IMR-90 (cell line): Measurements from ENCODE around the gene PNKD. TPM values are rescaled to one million over a fixed set of nuclear protein-coding genes. Genes with fewer than 3 reads are reported as not detected.

Experiments used
- ATAC-seq: fragments of 200-7000 bp; cut with Tn5 transposase; 2 replicates; pipeline ENCODE4 v1.9.1; 2020; ENCODE audit warnings: low read depth, mild to moderate bottlenecking, moderate library complexity
- BruUV-seq: library from RNA; stranded (reverse); fragments of 400-500 nt; replicated peaks from 2 replicates; lab custom pipeline; 2021; lab: Mats Ljungman, UMichigan
- CTCF ChIA-PET: fragments of 300-600 bp; formaldehyde crosslinking; extraction: SDS; loops from one replicate; lab custom pipeline; 2021; ENCODE audit warnings: antibody characterized with exemption; lab: Yijun Ruan, JAX
- POLR2A ChIA-PET: fragments of 300-600 bp; sonication (Branson Sonifier 250); formaldehyde crosslinking; loops from one replicate; lab custom pipeline; 2022; ENCODE audit warnings: antibody characterized with exemption; ENCODE audit not compliant: unreplicated experiment; lab: Charles Lee
- DNase-seq: peaks from one replicate; pipeline ENCODE4 v3.0.0; 2013
- H2AFZ ChIP-seq: replicated peaks from 2 replicates; pipeline ENCODE3; 2013; ENCODE audit warnings: low read length, mild to moderate bottlenecking; ENCODE audit not compliant: poor library complexity
- H2AK5ac ChIP-seq: 2 replicates; pipeline ENCODE4 v1.6.1; 2013; ENCODE audit warnings: low read depth, low read length, inconsistent platforms
- H2AK9ac ChIP-seq: replicated peaks from 2 replicates; pipeline ENCODE3; 2013; ENCODE audit warnings: mild to moderate bottlenecking, low read depth, low read length, moderate library complexity; ENCODE audit not compliant: poor library complexity
- H2BK120ac ChIP-seq: 2 replicates; pipeline ENCODE4 v1.6.1; 2013; ENCODE audit warnings: low read depth, low read length, inconsistent platforms
- H2BK15ac ChIP-seq: 3 replicates; pipeline ENCODE4 v1.6.1; 2013; ENCODE audit warnings: low read depth, low read length, inconsistent platforms
- H2BK20ac ChIP-seq: 2 replicates; pipeline ENCODE4 v1.6.1; 2013; ENCODE audit warnings: low read depth, mild to moderate bottlenecking, inconsistent platforms, low read length, moderate library complexity
- H2BK5ac ChIP-seq: 2 replicates; pipeline ENCODE4 v1.6.1; 2013; ENCODE audit warnings: mild to moderate bottlenecking, low read depth, low read length, inconsistent platforms; ENCODE audit not compliant: poor library complexity, severe bottlenecking
- H3K14ac ChIP-seq: replicated peaks from 2 replicates; pipeline ENCODE4 v1.6.1; 2013; ENCODE audit warnings: low read depth, low read length, inconsistent platforms
- H3K18ac ChIP-seq: 2 replicates; pipeline ENCODE4 v1.6.1; 2013; ENCODE audit warnings: low read depth, low read length, control low read depth
- H3K23ac ChIP-seq: 2 replicates; pipeline ENCODE4 v1.6.1; 2013; ENCODE audit warnings: low read depth, low read length, inconsistent platforms
- H3K27ac ChIP-seq: 2 replicates; pipeline ENCODE4 v1.5.1; 2013; ENCODE audit warnings: mild to moderate bottlenecking, control low read depth, low read length; ENCODE audit not compliant: insufficient read depth
- H3K27me3 ChIP-seq: 2 replicates; pipeline ENCODE4 v1.6.1; 2013; ENCODE audit warnings: low read length; ENCODE audit not compliant: control insufficient read depth, insufficient read depth
- H3K36me3 ChIP-seq: 2 replicates; pipeline ENCODE4 v1.6.1; 2013; ENCODE audit warnings: low read length, mixed read lengths; ENCODE audit not compliant: control insufficient read depth, insufficient read depth
- H3K4ac ChIP-seq: 2 replicates; pipeline ENCODE4 v1.6.1; 2013; ENCODE audit warnings: low read depth, low read length, inconsistent platforms
- H3K4me1 ChIP-seq: 2 replicates; pipeline ENCODE4 v1.6.1; 2013; ENCODE audit warnings: low read length, mixed read lengths; ENCODE audit not compliant: control insufficient read depth, insufficient read depth
- H3K4me2 ChIP-seq: 2 replicates; pipeline ENCODE4 v1.6.1; 2013; ENCODE audit warnings: low read depth, mild to moderate bottlenecking, control low read depth, low read length, moderate library complexity
- H3K4me3 ChIP-seq: 2 replicates; pipeline ENCODE4 v1.5.1; 2013; ENCODE audit warnings: low read depth, mild to moderate bottlenecking, control low read depth, low read length, moderate library complexity; ENCODE audit not compliant: insufficient read depth
- H3K56ac ChIP-seq: 2 replicates; pipeline ENCODE4 v1.6.1; 2013; ENCODE audit warnings: low read length, inconsistent platforms; ENCODE audit not compliant: insufficient read depth; ENCODE audit errors: extremely low read depth
- H3K79me1 ChIP-seq, 2 experiments: 2 replicates each; pipeline ENCODE4 v1.6.1; 2013; ENCODE audit warnings: low read length in 2 of 2, inconsistent platforms in 1 of 2, low read depth in 1 of 2
- H3K9ac ChIP-seq: 2 replicates; pipeline ENCODE4 v1.6.1; 2013; ENCODE audit warnings: low read depth, low read length, control low read depth
- H3K9me1 ChIP-seq: 2 replicates; pipeline ENCODE4 v1.6.1; 2013; ENCODE audit warnings: low read length, inconsistent platforms; ENCODE audit not compliant: insufficient read depth
- H3K9me3 ChIP-seq: 2 replicates; pipeline ENCODE4 v1.6.1; 2013; ENCODE audit warnings: low read length; ENCODE audit not compliant: control insufficient read depth, insufficient read depth
- H4K20me1 ChIP-seq: 2 replicates; pipeline ENCODE4 v1.6.1; 2013; ENCODE audit warnings: low read length, inconsistent platforms; ENCODE audit not compliant: insufficient read depth
- H4K5ac ChIP-seq: 2 replicates; pipeline ENCODE4 v1.6.1; 2013; ENCODE audit warnings: mild to moderate bottlenecking, low read depth, low read length, control low read depth
- H4K8ac ChIP-seq, 2 experiments: 2 replicates each; pipeline ENCODE4 v1.6.1; 2013; ENCODE audit warnings: low read depth in 2 of 2, low read length in 2 of 2, control low read depth in 1 of 2, inconsistent platforms in 1 of 2
- H4K91ac ChIP-seq: 2 replicates; pipeline ENCODE4 v1.6.1; 2013; ENCODE audit warnings: low read depth, low read length, inconsistent platforms; ENCODE audit not compliant: insufficient read depth
- BHLHE40 ChIP-seq: fragments of 150-350 bp; IDR thresholded peaks from 2 replicates; pipeline ENCODE4 v1.6.1; 2016; ENCODE audit warnings: mild to moderate bottlenecking, low read depth, low read length
- CEBPB ChIP-seq: IDR thresholded peaks from 2 replicates; pipeline ENCODE4 v1.6.1; 2012; ENCODE audit warnings: low read depth, low read length, improper control_type of control experiment
- CHD1 ChIP-seq: IDR thresholded peaks from 2 replicates; pipeline ENCODE4 v1.6.1; 2012; ENCODE audit warnings: low read depth, low read length, improper control_type of control experiment
- CTCF ChIP-seq: conservative IDR thresholded peaks from 2 replicates; pipeline ENCODE4 v1.5.1; 2012; ENCODE audit warnings: mild to moderate bottlenecking, low read depth, low read length, improper control_type of control experiment
- ELK1 ChIP-seq: fragments of 150-350 bp; IDR thresholded peaks from 2 replicates; pipeline ENCODE4 v1.6.1; 2016; ENCODE audit warnings: low read depth, mild to moderate bottlenecking, low read length, moderate library complexity, borderline replicate concordance
- FOS ChIP-seq: fragments of 150-350 bp; IDR thresholded peaks from 2 replicates; pipeline ENCODE4 v1.6.1; 2016; ENCODE audit warnings: low read depth, low read length
- MAFK ChIP-seq: IDR thresholded peaks from 2 replicates; pipeline ENCODE4 v1.6.1; 2012; ENCODE audit warnings: low read depth, low read length, improper control_type of control experiment
- MAZ ChIP-seq: IDR thresholded peaks from 2 replicates; pipeline ENCODE4 v1.6.1; 2012; ENCODE audit warnings: low read depth, mild to moderate bottlenecking, low read length, improper control_type of control experiment, moderate library complexity, borderline replicate concordance
- MXI1 ChIP-seq: IDR thresholded peaks from 2 replicates; pipeline ENCODE4 v1.6.1; 2012; ENCODE audit warnings: low read depth, mild to moderate bottlenecking, low read length, moderate library complexity, borderline replicate concordance
- NFE2L2 ChIP-seq: fragments of 150-350 bp; IDR thresholded peaks from 2 replicates; pipeline ENCODE4 v1.6.1; 2016; ENCODE audit warnings: low read depth, mild to moderate bottlenecking, low read length
- POLR2A ChIP-seq: IDR thresholded peaks from 2 replicates; pipeline ENCODE4 v1.6.1; 2012; ENCODE audit warnings: mild to moderate bottlenecking, low read depth, low read length
- RAD21 ChIP-seq: IDR thresholded peaks from 2 replicates; pipeline ENCODE4 v1.6.1; 2012; ENCODE audit warnings: low read length, improper control_type of control experiment
- RCOR1 ChIP-seq: IDR thresholded peaks from 2 replicates; pipeline ENCODE4 v1.6.1; 2012; ENCODE audit warnings: mild to moderate bottlenecking, low read length, improper control_type of control experiment; ENCODE audit not compliant: insufficient replicate concordance
- RFX5 ChIP-seq: IDR thresholded peaks from 2 replicates; pipeline ENCODE4 v1.8.0; 2012; ENCODE audit warnings: low read depth, mild to moderate bottlenecking, low read length, moderate library complexity
- SMC3 ChIP-seq: fragments of 150-350 bp; IDR thresholded peaks from 2 replicates; pipeline ENCODE4 v1.6.1; 2016; ENCODE audit warnings: low read depth, mild to moderate bottlenecking, antibody characterized with exemption, low read length, moderate library complexity
- USF2 ChIP-seq: fragments of 150-350 bp; IDR thresholded peaks from 2 replicates; pipeline ENCODE4 v1.6.1; 2017; ENCODE audit warnings: mild to moderate bottlenecking, antibody characterized with exemption, low read length, low read depth
- WGBS, 2 experiments: methylation state at CpG; one replicate each; pipeline versions ENCODE4 v1.1.5 to v1.1.7; 2013; ENCODE audit warnings: missing lambda C conversion rate in 2 of 2; ENCODE audit not compliant: insufficient read length in 1 of 2; ENCODE audit errors: extremely low coverage in 2 of 2; 5-methylcytosine and 5-hydroxymethylcytosine counted together
- dilution Hi-C: fragments of 300-500 bp; cut with HindIII; formaldehyde crosslinking; loops from one replicate; pipeline ENCODE4 v1.14.3; 2018; ENCODE audit warnings: low sequenced_read_pairs; ENCODE audit not compliant: unreplicated experiment
- in situ Hi-C: fragments of 300-500 bp; cut with MboI; formaldehyde crosslinking; loops from 3 replicates; pipeline ENCODE4 v1.14.3; 2019; ENCODE audit warnings: low sequenced_read_pairs, inconsistent platforms, mixed read lengths
- intact Hi-C: fragments of 100-400 bp; cut with micrococcal nuclease; formaldehyde crosslinking; loops from 2 replicates; pipeline ENCODE4 v1.10.0; 2022
- polyA plus RNA-seq, 3 experiments: library from polyadenylated mRNA; depleted of rRNA; stranded (reverse); fragments of >200 nt; gene quantifications; 2 replicates each; pipeline ENCODE4 v1.2.3, GENCODE V29; 2012; ENCODE audit warnings: low replicate concordance in 1 of 3
- total RNA-seq: library from RNA; depleted of rRNA; stranded (reverse); fragments of >200 nt; gene quantifications from 2 replicates; pipeline ENCODE4 v1.2.3, GENCODE V29; 2012

The PNKD gene
- total and polyA plus RNA-seq, 2 of the 4 experiments (the other 2 are of a cell fraction), result 19.2 to 68.5 TPM

GRCh38 chr2:218306184-218306920, 36.0 kb downstream of the PNKD start:
- Histone ChIP-seq H3K36me3 (no peaks in the 10 kb centered on the region), H3K27me3 (no peaks in the 10 kb centered on the region; the same call in 1 of the 2 replicates), H3K18ac (no peak overlapping the region), H3K9me3 (no peaks in the 10 kb centered on the region), H2AK5ac (no peak overlapping the region), H2BK5ac (no peak overlapping the region), H3K79me1 (no peaks in the 10 kb centered on the region), H4K20me1 (no peaks in the 10 kb centered on the region), H4K8ac (no peak overlapping the region), H3K4ac (no peak overlapping the region), H3K9me1 (no peaks in the 10 kb centered on the region), H4K91ac (no peak overlapping the region), H3K4me3 (no peak overlapping the region), H3K4me1 (no peaks in the 10 kb centered on the region; the same call in 1 of the 2 replicates), H3K9ac (no peak overlapping the region), H3K56ac (no peak overlapping the region), H3K14ac (no peak overlapping the region), H4K5ac (no peak overlapping the region), H2AK9ac (no peak overlapping the region), H3K27ac (no peak overlapping the region), H3K23ac (no peak overlapping the region), H2BK20ac (no peak overlapping the region), H2BK15ac (no peak overlapping the region), H3K4me2 (no peak overlapping the region), H2AFZ (no peak overlapping the region), H2BK120ac (no peak overlapping the region)
- dilution Hi-C loops (no loop called here), intact Hi-C loops (no loop called here), in situ Hi-C loops (loop anchor here (5.0 to 10.0 kb wide), 2 partner anchors 81 to 158 kb away; no protein-coding TSS in a partner anchor)
- CTCF ChIA-PET, result no interaction called here
- no TSS peak for BruUV-seq
- no CpG with 5 or more reads among the region's 9 CpGs for WGBS, 2 experiments
- no peak for ATAC-seq
- POLR2A ChIA-PET, result no interaction called here
- no peak for DNase-seq
- TF ChIP-seq MAZ (no peak), USF2 (no peak), CHD1 (no peak), BHLHE40 (no peak), FOS (no peak), CEBPB (no peak), MXI1 (no peak), NFE2L2 (no peak), RCOR1 (no peak), POLR2A (no peak), SMC3 (no peak), ELK1 (no peak), CTCF (no peak), RAD21 (no peak), MAFK (no peak), RFX5 (no peak)
